ENCODE measurements around the gene SLC38A4. TPM values are rescaled to one million over a fixed set of nuclear protein-coding genes. Genes with fewer than 3 reads are reported as not detected.

The SLC38A4 gene
- total RNA-seq, 3 donors from 2014 or later (not counting 1 experiment from before 2014, with no cell fraction given): not detected

GRCh38 chr12:46841891-46842290, 16.1 kb upstream of the SLC38A4 start:
- DNase-seq (no peak), ATAC-seq (no peak)
- 100% methylated on average over 2 of the region's 2 CpGs for WGBS (ENCODE audit: insufficient coverage)
- H3K27me3 ChIP-seq (ENCODE audit: control insufficient read depth, insufficient read depth, low read length): peaks cover 3% of the 10 kb centered on the region
- H3K9me3 Mint-ChIP-seq: peaks cover 0 to 3% of the 10 kb centered on the region in 2 donors
- H3K4me3 ChIP-seq (ENCODE audit: low read length): no peak overlapping the region
- no peaks in the 10 kb centered on the region for H3K9me3 ChIP-seq (ENCODE audit: control insufficient read depth, insufficient read depth, low read length)
- H3K27ac Mint-ChIP-seq: no peak overlapping the region
- no peak overlapping the region for H3K4me3 Mint-ChIP-seq
- H3K36me3 Mint-ChIP-seq: no peaks in the 10 kb centered on the region
- no peak overlapping the region for H3K27ac ChIP-seq (ENCODE audit: low read length)
- no peak for TF ChIP-seq CTCF (IDR thresholded peaks at IDR 0.05)
- H3K4me1 Mint-ChIP-seq: no peaks in the 10 kb centered on the region
- peaks cover 9 to 34% of the 10 kb centered on the region in 2 donors for H3K27me3 Mint-ChIP-seq (ENCODE audit: low read depth in 2 of 2)
- H3K36me3 ChIP-seq (ENCODE audit: control insufficient read depth, insufficient read depth, low read length): no peaks in the 10 kb centered on the region
- intact Hi-C loops (cut with micrococcal nuclease): no loop called here
- H3K4me1 ChIP-seq (ENCODE audit: control insufficient read depth, insufficient read depth, low read length): no peaks in the 10 kb centered on the region

DNA sequence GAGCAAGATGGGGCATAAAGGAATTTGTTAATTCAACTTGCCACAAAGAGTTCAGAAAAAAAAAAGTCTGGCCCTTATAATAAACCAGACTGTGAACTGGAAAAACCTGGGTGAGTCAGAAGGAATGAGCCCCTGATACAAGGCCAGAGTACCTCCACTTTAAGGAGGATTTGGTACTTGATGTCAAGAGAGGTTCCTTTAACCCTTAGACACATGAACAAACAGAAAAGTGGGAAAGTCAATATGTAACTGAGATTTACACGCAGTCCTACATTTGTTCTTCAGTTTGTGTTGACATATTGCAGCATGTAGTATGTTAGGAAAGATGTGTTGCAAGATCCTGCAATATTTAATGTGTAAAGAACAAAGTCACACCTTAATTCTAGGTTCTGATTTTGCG, 14.2 kb upstream of the SLC38A4 start:
- H3K27ac Mint-ChIP-seq: no peak overlapping the region
- H3K4me1 Mint-ChIP-seq: no peaks in the 10 kb centered on the region
- H3K4me3 ChIP-seq (ENCODE audit: low read length): no peak overlapping the region
- no peaks in the 10 kb centered on the region for H3K36me3 Mint-ChIP-seq
- H3K36me3 ChIP-seq (ENCODE audit: control insufficient read depth, insufficient read depth, low read length): no peaks in the 10 kb centered on the region
- ATAC-seq (no peak), DNase-seq (no peak)
- H3K27ac ChIP-seq (ENCODE audit: low read length): no peak overlapping the region
- no peaks in the 10 kb centered on the region for H3K4me1 ChIP-seq (ENCODE audit: control insufficient read depth, insufficient read depth, low read length)
- intact Hi-C loops (cut with micrococcal nuclease): no loop called here
- no peaks in the 10 kb centered on the region for H3K9me3 Mint-ChIP-seq
- peaks cover 3% of the 10 kb centered on the region for H3K27me3 ChIP-seq (ENCODE audit: control insufficient read depth, insufficient read depth, low read length)
- TF ChIP-seq CTCF (IDR thresholded peaks at IDR 0.05): no peak
- 100% methylated on average over 1 of the region's 2 CpGs for WGBS (ENCODE audit: insufficient coverage)
- H3K4me3 Mint-ChIP-seq: no peak overlapping the region
- peaks cover 11 to 40% of the 10 kb centered on the region in 2 donors for H3K27me3 Mint-ChIP-seq (ENCODE audit: low read depth in 2 of 2)
- no peaks in the 10 kb centered on the region for H3K9me3 ChIP-seq (ENCODE audit: control insufficient read depth, insufficient read depth, low read length)

DNA sequence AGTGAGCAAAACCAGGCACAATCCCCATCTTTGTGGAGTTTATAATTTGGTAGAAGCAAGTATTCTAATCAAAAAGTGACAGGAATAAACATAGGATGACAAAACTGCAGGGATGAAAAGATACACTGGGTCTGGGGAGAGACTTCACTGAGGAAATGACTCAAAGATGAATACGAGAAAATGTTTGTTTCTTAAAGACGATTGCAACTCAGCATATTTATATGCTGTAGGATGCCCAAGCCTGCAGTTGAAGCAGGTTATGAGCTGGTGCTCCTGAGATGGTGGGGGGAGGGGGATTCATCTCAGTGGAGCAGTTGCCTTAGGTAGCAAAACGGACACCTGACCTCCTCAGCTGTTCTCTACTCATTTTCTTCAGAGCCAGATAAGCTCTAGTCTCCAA, 13.4 kb upstream of the SLC38A4 start:
- no peak for TF ChIP-seq CTCF (IDR thresholded peaks at IDR 0.05)
- H3K27ac ChIP-seq (ENCODE audit: low read length): no peak overlapping the region
- no peak overlapping the region for H3K27ac Mint-ChIP-seq
- no peaks in the 10 kb centered on the region for H3K4me1 Mint-ChIP-seq
- DNase-seq (no peak), ATAC-seq (no peak)
- H3K4me3 Mint-ChIP-seq: no peak overlapping the region
- H3K36me3 ChIP-seq (ENCODE audit: control insufficient read depth, insufficient read depth, low read length): no peaks in the 10 kb centered on the region
- 75% methylated on average over 3 of the region's 3 CpGs for WGBS (ENCODE audit: insufficient coverage)
- intact Hi-C loops (cut with micrococcal nuclease): no loop called here
- H3K27me3 Mint-ChIP-seq (ENCODE audit: low read depth in 2 of 2): peaks cover 15 to 43% of the 10 kb centered on the region in 2 donors
- peaks cover 3% of the 10 kb centered on the region for H3K27me3 ChIP-seq (ENCODE audit: control insufficient read depth, insufficient read depth, low read length)
- H3K4me3 ChIP-seq (ENCODE audit: low read length): no peak overlapping the region
- H3K9me3 ChIP-seq (ENCODE audit: control insufficient read depth, insufficient read depth, low read length): no peaks in the 10 kb centered on the region
- H3K4me1 ChIP-seq (ENCODE audit: control insufficient read depth, insufficient read depth, low read length): no peaks in the 10 kb centered on the region
- H3K36me3 Mint-ChIP-seq: no peaks in the 10 kb centered on the region
- no peaks in the 10 kb centered on the region for H3K9me3 Mint-ChIP-seq

DNA sequence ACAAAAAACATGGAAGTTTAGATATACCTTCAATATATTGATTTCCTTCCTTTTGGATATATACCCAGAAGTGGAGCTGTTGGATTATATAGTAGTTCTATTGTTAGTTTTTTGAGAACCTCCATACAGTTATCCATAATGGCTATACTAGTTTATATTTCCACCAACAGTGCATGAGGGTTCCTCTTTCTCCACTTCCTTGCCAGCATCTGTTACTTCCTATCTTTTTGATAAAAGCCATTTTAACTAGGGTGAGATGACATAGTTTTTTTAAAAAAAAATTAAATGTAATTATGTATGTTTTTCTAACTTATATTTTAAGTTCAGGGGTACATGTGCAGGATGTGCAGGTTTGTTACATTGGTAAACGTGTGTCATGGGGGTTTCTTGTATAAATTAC, 10.0 kb upstream of the SLC38A4 start:
- Histone ChIP-seq H3K27me3 (ENCODE audit: control insufficient read depth, insufficient read depth, low read length) (peaks cover 23% of the 10 kb centered on the region), H3K27ac (ENCODE audit: low read length) (no peak overlapping the region), H3K9me3 (ENCODE audit: control insufficient read depth, insufficient read depth, low read length) (no peaks in the 10 kb centered on the region), H3K4me3 (ENCODE audit: low read length) (no peak overlapping the region), H3K4me1 (ENCODE audit: control insufficient read depth, insufficient read depth, low read length) (peaks cover 8% of the 10 kb centered on the region), H3K36me3 (ENCODE audit: control insufficient read depth, insufficient read depth, low read length) (no peaks in the 10 kb centered on the region)
- no peak for ATAC-seq
- no CpG with 5 or more reads among the region's 1 CpG for WGBS (ENCODE audit: insufficient coverage)
- Mint-ChIP-seq H3K27ac (no peak overlapping the region), H3K4me1 (peaks cover 11 to 12% of the 10 kb centered on the region in 2 donors), H3K9me3 (no peaks in the 10 kb centered on the region), H3K36me3 (no peaks in the 10 kb centered on the region), H3K27me3 (ENCODE audit: low read depth in 2 of 2) (peaks cover 31 to 53% of the 10 kb centered on the region in 2 donors), H3K4me3 (no peak overlapping the region)
- intact Hi-C loops (cut with micrococcal nuclease): no loop called here
- no peak for TF ChIP-seq CTCF (IDR thresholded peaks at IDR 0.05)
- DNase-seq: no peak
